CD4-positive, alpha-beta memory T cell (primary cell): ENCODE data around the gene LPP. TPM values are rescaled to one million over a fixed set of nuclear protein-coding genes. Genes with fewer than 3 reads are reported as not detected.

Experiments
- CTCF ChIA-PET: fragments of 350-600 bp; sonication (Branson Sonifier 250); formaldehyde crosslinking; loops from one replicate; lab custom pipeline; 2021; ENCODE audit warnings: inconsistent platforms; ENCODE audit not compliant: partially characterized antibody; lab: Charles Lee
- POLR2A ChIA-PET: fragments of 350-600 bp; sonication (Branson Sonifier 250); formaldehyde crosslinking; loops from one replicate; lab custom pipeline; 2021; ENCODE audit not compliant: partially characterized antibody; lab: Charles Lee
- DNase-seq, 5 donors: peaks; one replicate each; pipeline versions ENCODE4 v3.0.0 to v3.0.0-alpha.2; 2020 to 2022; ENCODE audit warnings: mixed read lengths in 1 of 5
- H3K27ac ChIP-seq: one replicate; pipeline ENCODE4 v1.7.0; 2013; ENCODE audit warnings: low read depth, low read length
- H3K27me3 ChIP-seq: 2 replicates; pipeline ENCODE4 v1.7.0; 2013; ENCODE audit warnings: mild to moderate bottlenecking, low read length, moderate library complexity; ENCODE audit not compliant: insufficient read depth
- H3K36me3 ChIP-seq: 2 replicates; pipeline ENCODE4 v1.7.0; 2013; ENCODE audit warnings: mild to moderate bottlenecking, low read length, moderate library complexity; ENCODE audit not compliant: insufficient read depth
- H3K4me1 ChIP-seq: 2 replicates; pipeline ENCODE4 v1.7.0; 2013; ENCODE audit warnings: mild to moderate bottlenecking, low read length, moderate library complexity; ENCODE audit not compliant: insufficient read depth
- H3K4me3 ChIP-seq, 2 donors: one replicate each; pipeline ENCODE4 v1.7.0; 2013; ENCODE audit warnings: low read length in 2 of 2, mild to moderate bottlenecking in 1 of 2
- H3K9me3 ChIP-seq, 2 donors: one replicate each; pipeline ENCODE4 v1.7.0; 2013; ENCODE audit warnings: low read length in 2 of 2, control low read depth in 1 of 2; ENCODE audit not compliant: control insufficient read depth in 1 of 2
- H3K27ac Mint-ChIP-seq, 7 donors: one replicate each; pipeline ENCODE4 v1.8.0; 2020 to 2021; ENCODE audit warnings: mixed read lengths in 7 of 7, mild to moderate bottlenecking in 6 of 7, inconsistent platforms in 3 of 7, moderate library complexity in 3 of 7
- H3K27me3 Mint-ChIP-seq, 2 donors: one replicate each; pipeline ENCODE4 v1.8.0; 2020 to 2021; ENCODE audit warnings: mixed read lengths in 2 of 2
- H3K36me3 Mint-ChIP-seq, 2 donors: one replicate each; pipeline ENCODE4 v1.8.0; 2020 to 2021; ENCODE audit warnings: mixed read lengths in 2 of 2, inconsistent platforms in 1 of 2, mild to moderate bottlenecking in 1 of 2
- H3K4me1 Mint-ChIP-seq, 4 donors: one replicate each; pipeline ENCODE4 v1.8.0; 2020 to 2021; ENCODE audit warnings: mixed read lengths in 4 of 4, mild to moderate bottlenecking in 1 of 4
- H3K4me3 Mint-ChIP-seq, 8 donors: one replicate each; pipeline ENCODE4 v1.8.0; 2020 to 2021; ENCODE audit warnings: mixed read lengths in 8 of 8, mild to moderate bottlenecking in 7 of 8, moderate library complexity in 6 of 8, inconsistent platforms in 3 of 8
- H3K9me3 Mint-ChIP-seq, 8 donors: one replicate each; pipeline ENCODE4 v1.8.0; 2020 to 2021; ENCODE audit warnings: mixed read lengths in 8 of 8, mild to moderate bottlenecking in 5 of 8, inconsistent platforms in 3 of 8, moderate library complexity in 1 of 8
- intact Hi-C: fragments of 100-400 bp; cut with micrococcal nuclease; formaldehyde crosslinking; loops from one replicate; pipeline ENCODE4 v1.15.1; 2023
- polyA plus RNA-seq, 2 donors: library from polyadenylated mRNA; unstranded; fragments of 300-500 nt; fragmentation: Illumina TruSeq; gene quantifications; one replicate each; pipeline ENCODE4 v1.2.3, GENCODE V29; 2021
- total RNA-seq, 2 experiments: library from RNA; stranded (reverse); gene quantifications; one replicate each; pipeline ENCODE4 v1.2.3, GENCODE V29; 2021

Gene LPP
- total and polyA plus RNA-seq, 4 experiments from 2014 or later, result 10.4 to 27.2 (median 24.7) TPM

- Histone ChIP-seq H3K36me3 (no peaks in the 10 kb centered on the region), H3K9me3 (no peaks in the 10 kb centered on the region), H3K4me1 (no peaks in the 10 kb centered on the region), H3K27me3 (no peaks in the 10 kb centered on the region), H3K27ac (no peak overlapping the region), H3K4me3 (no peak overlapping the region)
- peaks cover 5 to 18% of the 10 kb centered on the region in 2 donors for H3K36me3 Mint-ChIP-seq
- H3K4me1 Mint-ChIP-seq, result peaks cover 0 to 4% (median 1%) of the 10 kb centered on the region in 4 donors
- no peak overlapping the region for H3K27ac Mint-ChIP-seq
- no peaks in the 10 kb centered on the region for H3K27me3 Mint-ChIP-seq
- CTCF ChIA-PET, result no interaction called here
- H3K4me3 Mint-ChIP-seq, result no peak overlapping the region
- intact Hi-C loops, result no loop called here
- H3K9me3 Mint-ChIP-seq, result peaks cover 0 to 8% (median 2%) of the 10 kb centered on the region in 8 donors
- POLR2A ChIA-PET, result no interaction called here
- no peak for DNase-seq
Observed at GRCh38 chr3:188801393-188801792, 647.4 kb downstream of the LPP start.

DNA sequence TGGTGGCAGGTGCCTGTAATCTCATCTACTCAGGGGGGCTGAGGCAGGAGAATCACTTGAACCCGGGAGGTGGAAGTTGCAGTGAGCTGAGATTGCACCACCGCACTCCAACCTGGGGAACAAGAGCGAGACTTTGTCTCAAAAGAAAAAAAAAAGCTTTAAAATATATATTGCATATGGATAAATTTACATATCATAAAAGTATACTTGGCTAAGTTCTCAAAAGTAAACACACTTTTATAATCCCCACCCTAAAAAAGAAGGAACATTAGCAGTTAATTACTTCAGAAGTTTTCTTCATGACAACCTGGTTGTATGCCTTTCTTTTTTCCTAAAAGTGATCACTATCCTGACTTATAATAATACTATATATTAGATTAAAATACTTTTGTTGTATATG lies 648.7 kb downstream of the LPP start:
- no peak for DNase-seq
- no peak overlapping the region for H3K27ac Mint-ChIP-seq
- ChIA-PET POLR2A (no interaction called here), CTCF (no interaction called here)
- H3K36me3 Mint-ChIP-seq, result peaks cover 13 to 18% of the 10 kb centered on the region in 2 donors
- intact Hi-C loops, result no loop called here
- Histone ChIP-seq H3K4me1 (no peaks in the 10 kb centered on the region), H3K27ac (no peak overlapping the region), H3K27me3 (no peaks in the 10 kb centered on the region), H3K4me3 (no peak overlapping the region), H3K36me3 (no peaks in the 10 kb centered on the region), H3K9me3 (peaks cover 0 to 6% of the 10 kb centered on the region in 2 donors)
- no peaks in the 10 kb centered on the region for H3K27me3 Mint-ChIP-seq
- no peak overlapping the region for H3K4me3 Mint-ChIP-seq
- H3K4me1 Mint-ChIP-seq, result peaks cover 0 to 4% (median 0%) of the 10 kb centered on the region in 4 donors
- H3K9me3 Mint-ChIP-seq, result peaks cover 0 to 18% (median 12%) of the 10 kb centered on the region in 8 donors

DNA sequence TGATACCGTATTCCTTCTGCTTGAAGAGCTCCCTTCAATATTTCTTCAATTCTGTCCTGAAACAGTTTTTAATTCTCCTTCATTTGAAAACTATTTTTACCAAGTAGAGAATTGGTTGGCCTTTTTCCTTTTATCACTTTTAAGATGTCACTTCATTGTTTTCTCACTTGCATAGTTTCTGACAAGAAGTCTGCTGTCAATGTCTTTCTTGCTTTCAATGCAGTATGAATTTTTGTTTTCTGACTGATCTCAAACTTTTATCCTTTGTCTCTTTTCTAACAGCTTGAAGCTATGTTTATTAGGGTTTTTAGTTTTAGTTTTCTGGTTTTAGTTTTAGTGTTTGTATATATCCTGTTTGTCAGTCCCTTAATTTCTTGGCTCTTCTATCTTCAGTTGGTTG lies 653.0 kb downstream of the LPP start:
- H3K4me3 Mint-ChIP-seq, result no peak overlapping the region
- no peaks in the 10 kb centered on the region for H3K27me3 Mint-ChIP-seq
- ChIA-PET POLR2A (no interaction called here), CTCF (no interaction called here)
- Histone ChIP-seq H3K27ac (no peak overlapping the region), H3K36me3 (no peaks in the 10 kb centered on the region), H3K4me3 (no peak overlapping the region), H3K9me3 (peaks cover 0 to 6% of the 10 kb centered on the region in 2 donors), H3K27me3 (no peaks in the 10 kb centered on the region), H3K4me1 (no peaks in the 10 kb centered on the region)
- no peak overlapping the region for H3K27ac Mint-ChIP-seq
- H3K36me3 Mint-ChIP-seq, result peaks cover 17 to 35% of the 10 kb centered on the region in 2 donors
- H3K9me3 Mint-ChIP-seq, result peaks cover 0 to 34% (median 25%) of the 10 kb centered on the region in 8 donors
- peaks cover 0 to 2% (median 0%) of the 10 kb centered on the region in 4 donors for H3K4me1 Mint-ChIP-seq
- intact Hi-C loops, result no loop called here
- DNase-seq, result no peak

- H3K4me3 ChIP-seq, result no peak overlapping the region
- no peak for DNase-seq
- H3K27ac ChIP-seq, result no peak overlapping the region
- H3K4me1 ChIP-seq, result no peaks in the 10 kb centered on the region
- Mint-ChIP-seq H3K27me3 (no peaks in the 10 kb centered on the region), H3K27ac (no peak overlapping the region), H3K36me3 (peaks cover 8 to 26% of the 10 kb centered on the region in 2 donors), H3K9me3 (peaks cover 0 to 22% (median 16%) of the 10 kb centered on the region in 8 donors), H3K4me3 (no peak overlapping the region), H3K4me1 (no peaks in the 10 kb centered on the region)
- H3K36me3 ChIP-seq, result no peaks in the 10 kb centered on the region
- intact Hi-C loops, result no loop called here
- ChIA-PET CTCF (no interaction called here), POLR2A (no interaction called here)
- no peaks in the 10 kb centered on the region for H3K27me3 ChIP-seq
- peaks cover 0 to 1% of the 10 kb centered on the region in 2 donors for H3K9me3 ChIP-seq
Observed at GRCh38 chr3:188812198-188812597, 658.2 kb downstream of the LPP start.

DNA sequence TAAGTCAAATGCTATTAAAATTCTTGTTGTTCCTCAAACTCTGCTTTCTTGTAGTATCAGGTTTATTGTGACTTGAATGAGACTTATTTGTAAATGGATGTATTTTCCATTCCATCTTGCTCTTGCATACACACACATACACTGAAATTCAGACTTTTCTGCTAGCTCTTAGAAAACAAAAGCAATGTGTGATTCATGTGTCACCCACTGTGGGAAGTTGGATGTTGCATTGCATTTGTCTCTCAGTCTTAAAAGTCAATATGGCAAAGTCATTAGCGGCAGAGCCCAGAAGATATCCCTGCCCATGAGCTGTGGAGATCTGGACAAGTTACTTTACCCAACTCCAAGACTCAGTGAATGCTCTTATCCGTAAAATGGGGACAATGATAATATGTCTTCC lies 660.6 kb downstream of the LPP start:
- Histone ChIP-seq H3K9me3 (no peaks in the 10 kb centered on the region), H3K4me3 (no peak overlapping the region), H3K27me3 (no peaks in the 10 kb centered on the region), H3K4me1 (no peaks in the 10 kb centered on the region), H3K27ac (no peak overlapping the region), H3K36me3 (no peaks in the 10 kb centered on the region)
- Mint-ChIP-seq H3K9me3 (peaks cover 0 to under 1% (median 0%) of the 10 kb centered on the region in 8 donors), H3K27me3 (no peaks in the 10 kb centered on the region), H3K4me3 (no peak overlapping the region), H3K36me3 (peaks cover 0 to 6% of the 10 kb centered on the region in 2 donors), H3K4me1 (no peaks in the 10 kb centered on the region), H3K27ac (no peak overlapping the region)
- DNase-seq, result no peak
- intact Hi-C loops, result no loop called here
- ChIA-PET CTCF (interaction anchor here (1.6 kb wide), 1 partner anchor 140 kb away, joined by 3 read pairs; no protein-coding TSS in a partner anchor), POLR2A (no interaction called here)

- Mint-ChIP-seq H3K9me3 (no peaks in the 10 kb centered on the region), H3K36me3 (peaks cover 0 to 4% of the 10 kb centered on the region in 2 donors), H3K27ac (no peak overlapping the region), H3K4me1 (no peaks in the 10 kb centered on the region), H3K27me3 (no peaks in the 10 kb centered on the region), H3K4me3 (no peak overlapping the region)
- H3K27ac ChIP-seq, result no peak overlapping the region
- DNase-seq, result no peak
- no peaks in the 10 kb centered on the region for H3K36me3 ChIP-seq
- no peaks in the 10 kb centered on the region for H3K27me3 ChIP-seq
- H3K4me3 ChIP-seq, result no peak overlapping the region
- ChIA-PET POLR2A (no interaction called here), CTCF (no interaction called here)
- no peaks in the 10 kb centered on the region for H3K4me1 ChIP-seq
- intact Hi-C loops, result no loop called here
- H3K9me3 ChIP-seq, result no peaks in the 10 kb centered on the region
Observed at GRCh38 chr3:188817103-188817934, 663.4 kb downstream of the LPP start.

- Mint-ChIP-seq H3K36me3 (peaks cover 0 to 4% of the 10 kb centered on the region in 2 donors), H3K27ac (no peak overlapping the region), H3K27me3 (no peaks in the 10 kb centered on the region), H3K9me3 (no peaks in the 10 kb centered on the region), H3K4me1 (no peaks in the 10 kb centered on the region), H3K4me3 (no peak overlapping the region)
- CTCF ChIA-PET, result no interaction called here
- POLR2A ChIA-PET, result no interaction called here
- Histone ChIP-seq H3K4me1 (no peaks in the 10 kb centered on the region), H3K4me3 (no peak overlapping the region), H3K9me3 (no peaks in the 10 kb centered on the region), H3K36me3 (no peaks in the 10 kb centered on the region), H3K27me3 (no peaks in the 10 kb centered on the region), H3K27ac (no peak overlapping the region)
- intact Hi-C loops, result no loop called here
- DNase-seq, result no peak
Observed at GRCh38 chr3:188817935-188818269, 663.9 kb downstream of the LPP start.
